HG03025 (cell line): ENCODE results near the gene CYP21A2.
"Not testable (repeated sequence)": the region's sequence is repeated elsewhere in the genome, so short reads cannot be mapped to it uniquely, and the experiment has no call there.

ENCODE experiments used
- ATAC-seq: cut with Tn5 transposase; IDR thresholded peaks from one replicate; pipeline ENCODE4 v1.9.1; 2021; ENCODE audit warnings: mild to moderate bottlenecking, moderate library complexity; ENCODE audit not compliant: unreplicated experiment, low FRiP score

CYP21A2 gene

GRCh38 chr6:32028631-32029030, 9.6 kb upstream of the CYP21A2 start:
- not testable (repeated sequence) for ATAC-seq

GRCh38 chr6:32029553-32029952, 8.7 kb upstream of the CYP21A2 start:
- ATAC-seq, result not testable (repeated sequence)

GRCh38 chr6:32035283-32036013, 2.8 kb upstream of the CYP21A2 start:
- not testable (repeated sequence) for ATAC-seq

- ATAC-seq, result not testable (repeated sequence)
Measured at GRCh38 chr6:32037136-32037535, 1.1 kb upstream of the CYP21A2 start.

GRCh38 chr6:32038878-32039277, 663 bp downstream of the CYP21A2 start:
- ATAC-seq, result not testable (repeated sequence)

GRCh38 chr6:32039321-32040274, 1.4 kb downstream of the CYP21A2 start:
- not testable (repeated sequence) for ATAC-seq

GRCh38 chr6:32040299-32041049, 2.3 kb downstream of the CYP21A2 start:
- not testable (repeated sequence) for ATAC-seq

- not testable (repeated sequence) for ATAC-seq
Measured at GRCh38 chr6:32041050-32041321, 2.8 kb downstream of the CYP21A2 start.

- ATAC-seq, result not testable (repeated sequence)
Measured at GRCh38 chr6:32041385-32041784, 3.2 kb downstream of the CYP21A2 start.

- ATAC-seq, result not testable (repeated sequence)
Measured at GRCh38 chr6:32042276-32042675, 4.1 kb downstream of the CYP21A2 start.

GRCh38 chr6:32043589-32044380, 5.6 kb downstream of the CYP21A2 start:
- ATAC-seq, result not testable (repeated sequence)

- ATAC-seq, result not testable (repeated sequence)
Measured at GRCh38 chr6:32044916-32045315, 6.7 kb downstream of the CYP21A2 start.

GRCh38 chr6:32045811-32046449, 7.7 kb downstream of the CYP21A2 start:
- ATAC-seq, result no peak

- no peak for ATAC-seq
Measured at GRCh38 chr6:32046450-32047083, 8.4 kb downstream of the CYP21A2 start.

GRCh38 chr6:32047084-32047478, 8.9 kb downstream of the CYP21A2 start:
- no peak for ATAC-seq

GRCh38 chr6:32047539-32047854, 9.3 kb downstream of the CYP21A2 start:
- no peak for ATAC-seq

GRCh38 chr6:32047855-32048766, 9.9 kb downstream of the CYP21A2 start:
- no peak for ATAC-seq

- ATAC-seq, result not testable (repeated sequence)
Measured at GRCh38 chr6:32049149-32049548, 10.9 kb downstream of the CYP21A2 start.
